Esophagus muscularis mucosa (tissue), 4 donors: ENCODE measurements around the gene PKDCC. TPM values are rescaled to one million over a fixed set of nuclear protein-coding genes. Genes with fewer than 3 reads are reported as not detected.

Source experiments
- DNase-seq: peaks from one replicate; pipeline ENCODE4 v3.0.0-alpha.2; 2017; ENCODE audit errors: extremely low spot score
- H3K27ac ChIP-seq, 4 donors: fragments of 200-600 bp; sonication (generic); replicated peaks in 1 of 4; 1 replicate in 3 of 4; 2 replicates in 1 of 4; pipeline ENCODE4 v1.5.1; 2016 to 2019; ENCODE audit warnings: mild to moderate bottlenecking in 1 of 4
- H3K27me3 ChIP-seq, 4 donors: fragments of 200-600 bp; sonication (generic); one replicate each; pipeline versions ENCODE4 v1.5.1 to v1.6.0; 2016 to 2019
- H3K36me3 ChIP-seq, 4 donors: fragments of 200-600 bp; sonication (generic); one replicate each; pipeline ENCODE4 v1.5.1; 2016 to 2019
- H3K4me1 ChIP-seq, 4 donors: fragments of 200-600 bp; sonication (generic); one replicate each; pipeline ENCODE4 v1.5.1; 2016 to 2019
- H3K4me3 ChIP-seq, 4 donors: fragments of 200-600 bp; sonication (generic); 1 replicate in 2 of 4; 2 replicates in 2 of 4; pipeline ENCODE4 v1.5.1; 2016 to 2019; ENCODE audit warnings: mild to moderate bottlenecking in 4 of 4, moderate library complexity in 1 of 4
- H3K9me3 ChIP-seq, 4 donors: fragments of 200-600 bp; sonication (generic); 1 replicate in 3 of 4; 2 replicates in 1 of 4; pipeline ENCODE4 v1.5.1; 2016 to 2019
- CTCF ChIP-seq, 3 experiments: fragments of 200-600 bp in 2 of 3; fragments of 450-650 bp in 1 of 3; sonication (generic) in 2 of 3; IDR thresholded peaks; one replicate each; pipeline ENCODE4 v1.5.1; 2017 to 2019; ENCODE audit warnings: antibody characterized with exemption in 3 of 3, mild to moderate bottlenecking in 2 of 3, moderate library complexity in 1 of 3
- EP300 ChIP-seq: sonication (generic); formaldehyde crosslinking; IDR thresholded peaks from one replicate; pipeline ENCODE4 v1.6.1; 2017; ENCODE audit warnings: antibody characterized with exemption
- POLR2A ChIP-seq: fragments of 450-650 bp; IDR thresholded peaks from one replicate; pipeline ENCODE4 v1.6.1; 2017; ENCODE audit warnings: antibody characterized with exemption, moderate library complexity, mild to moderate bottlenecking, low read depth
- POLR2AphosphoS5 ChIP-seq, 2 donors: sonication (generic); formaldehyde crosslinking; IDR thresholded peaks; one replicate each; pipeline ENCODE4 v1.6.1; 2017; ENCODE audit warnings: antibody characterized with exemption in 2 of 2
- WGBS: methylation state at CpG from one replicate; pipeline ENCODE4 v1.1.5; 2018; 5-methylcytosine and 5-hydroxymethylcytosine counted together
- intact Hi-C: fragments of 100-400 bp; cut with DNase I; formaldehyde crosslinking; loops from one replicate; pipeline ENCODE4 v1.15.1; 2023
- total RNA-seq, 4 donors: library from RNA; depleted of rRNA; stranded (reverse); fragments of >200 nt; gene quantifications; one replicate each; pipeline versions ENCODE4 v1.1.0 to v1.2.1, GENCODE V29; 2016

The PKDCC gene
- total RNA-seq, 4 donors from 2014 or later, result 102 to 290 (median 208) TPM

GRCh38 chr2:42073739-42074503 is 26.1 kb downstream of the PKDCC start:
- WGBS, result 83% methylated on average over 2 of the region's 2 CpGs
- Histone ChIP-seq H3K4me1 (peaks cover 12 to 29% (median 21%) of the 10 kb centered on the region in 4 donors), H3K27me3 (no peaks in the 10 kb centered on the region), H3K27ac (no peak overlapping the region), H3K36me3 (no peaks in the 10 kb centered on the region), H3K9me3 (no peaks in the 10 kb centered on the region), H3K4me3 (no peak overlapping the region)
- no peak for DNase-seq
- TF ChIP-seq EP300 (no peak), POLR2A (no peak), POLR2AphosphoS5 (IDR thresholded peaks at IDR 0.05) (no peak), CTCF (IDR thresholded peaks at IDR 0.05) (no peak)
- intact Hi-C loops, result no loop called here

DNA sequence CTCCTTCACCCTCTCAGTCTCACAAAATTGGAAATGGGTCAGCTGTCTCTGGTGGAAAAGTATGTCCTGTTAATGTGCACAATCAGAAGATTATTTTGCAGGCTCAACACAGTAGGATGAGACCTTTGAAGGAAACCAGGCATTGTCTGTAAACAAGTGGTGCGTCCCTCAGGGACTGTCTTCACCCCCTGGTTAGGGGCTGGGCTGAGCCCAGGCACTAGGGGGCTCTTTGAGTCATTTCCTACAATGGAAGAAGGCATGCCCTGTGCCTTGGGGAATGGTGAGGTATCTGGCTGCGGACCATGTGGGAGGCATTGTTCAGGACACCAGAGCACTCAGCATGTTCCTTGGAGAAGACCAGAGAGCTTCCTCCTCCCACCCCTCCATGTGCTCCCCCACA is 26.8 kb downstream of the PKDCC start:
- no peak for DNase-seq
- intact Hi-C loops, result no loop called here
- Histone ChIP-seq H3K36me3 (no peaks in the 10 kb centered on the region), H3K4me1 (peaks cover 12 to 23% (median 20%) of the 10 kb centered on the region in 4 donors), H3K9me3 (no peaks in the 10 kb centered on the region), H3K27ac (no peak overlapping the region), H3K27me3 (no peaks in the 10 kb centered on the region), H3K4me3 (no peak overlapping the region)
- WGBS, result 95% methylated on average over 2 of the region's 2 CpGs
- TF ChIP-seq POLR2A, result no peak
- no peak for TF ChIP-seq CTCF (IDR thresholded peaks at IDR 0.05)
- no peak for TF ChIP-seq EP300
- TF ChIP-seq POLR2AphosphoS5 (IDR thresholded peaks at IDR 0.05), result no peak

- Histone ChIP-seq H3K27ac (no peak overlapping the region), H3K9me3 (no peaks in the 10 kb centered on the region), H3K27me3 (no peaks in the 10 kb centered on the region), H3K4me3 (no peak overlapping the region), H3K36me3 (no peaks in the 10 kb centered on the region), H3K4me1 (peaks cover 12 to 20% (median 17%) of the 10 kb centered on the region in 4 donors)
- DNase-seq, result no peak
- WGBS, result 87% methylated on average over 10 of the region's 10 CpGs
- intact Hi-C loops, result no loop called here
- no peak for TF ChIP-seq POLR2AphosphoS5 (IDR thresholded peaks at IDR 0.05)
- no peak for TF ChIP-seq EP300
- no peak for TF ChIP-seq POLR2A
- no peak for TF ChIP-seq CTCF (IDR thresholded peaks at IDR 0.05)
Observed at GRCh38 chr2:42076357-42077225, 28.8 kb downstream of the PKDCC start.

- intact Hi-C loops, result no loop called here
- WGBS, result 72% methylated on average over 2 of the region's 2 CpGs
Observed at GRCh38 chr2:42077343-42077742, 29.5 kb downstream of the PKDCC start.

More at GRCh38 chr2:42077343-42077742, 29.5 kb downstream of the PKDCC start:
- no peaks in the 10 kb centered on the region for H3K27me3 ChIP-seq
- H3K4me3 ChIP-seq, result no peak overlapping the region
- no peak overlapping the region for H3K27ac ChIP-seq
- TF ChIP-seq POLR2A (no peak), CTCF (IDR thresholded peaks at IDR 0.05) (peak in 1 of 3 experiments; percentile 10)
- no peaks in the 10 kb centered on the region for H3K36me3 ChIP-seq
- H3K9me3 ChIP-seq, result no peaks in the 10 kb centered on the region
- no peak for DNase-seq
- peaks cover 8 to 13% (median 10%) of the 10 kb centered on the region in 4 donors for H3K4me1 ChIP-seq
